ENCODE measurements around the gene SNCAIP. TPM values are rescaled to one million over a fixed set of nuclear protein-coding genes. Genes with fewer than 3 reads are reported as not detected.

SNCAIP gene
- total and polyA plus RNA-seq, 9 of the 15 experiments (the other 6 are each of a cell fraction or from before 2014, with no cell fraction given), result 0.04 TPM; not detected in 8

- TF ChIP-seq FOXJ3 (CRISPR knock-in tag; IDR thresholded peaks at IDR 0.05) (no peak), ZNF184 (CRISPR knock-in tag; IDR thresholded peaks at IDR 0.05) (no peak), THRA (IDR thresholded peaks at IDR 0.05) (no peak), TBP (optimal IDR thresholded peaks at IDR 0.05; ENCODE audit: low read depth, low read length) (no peak), ZNF740 (CRISPR knock-in tag; IDR thresholded peaks at IDR 0.05) (no peak), ZNF740 (tag; IDR thresholded peaks at IDR 0.05) (no peak), TAF1 (IDR thresholded peaks at IDR 0.05; ENCODE audit: control insufficient read depth, extremely low read depth, insufficient read depth, low read length, severe bottlenecking) (no peak)
Observed at GRCh38 chr5:122330881-122331280, 18.8 kb downstream of the SNCAIP start (continued).
